ENCODE results near the gene ALDOB.

DNA sequence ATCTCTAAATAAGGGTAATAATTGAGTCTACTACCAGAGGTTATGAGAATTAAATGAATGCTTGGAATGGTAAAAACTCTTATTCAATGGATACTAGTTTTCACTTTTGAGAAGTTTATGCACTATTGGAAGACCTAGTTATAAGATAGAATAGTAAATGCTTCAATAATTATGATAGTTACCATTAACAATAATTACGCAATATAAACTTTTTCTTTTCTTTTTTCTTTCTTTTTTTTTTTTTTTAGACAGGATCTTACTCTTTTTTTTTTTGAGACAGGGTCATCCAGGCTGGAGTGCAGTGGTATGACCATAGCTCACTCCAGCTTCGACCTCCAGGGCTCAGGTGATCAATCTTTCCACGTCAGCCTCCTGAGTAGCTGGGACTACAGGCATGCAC is 6.7 kb downstream of the ALDOB start:
- TF ChIP-seq POLR2A (IDR thresholded peaks at IDR 0.05; ENCODE audit: low read depth, low read length) (no peak), TAF1 (IDR thresholded peaks at IDR 0.05; ENCODE audit: low read depth, low read length) (no peak), POLR2AphosphoS5 (IDR thresholded peaks at IDR 0.05; ENCODE audit: low read depth, low read length) (no peak)
